ENCODE data around the gene DYNLT2B. TPM values are rescaled to one million over a fixed set of nuclear protein-coding genes. Genes with fewer than 3 reads are reported as not detected.
"Not testable (repeated sequence)": the region's sequence is repeated elsewhere in the genome, so short reads cannot be mapped to it uniquely, and the experiment has no call there.

Gene DYNLT2B
- total RNA-seq, 1 donor from 2014 or later = 12.6 TPM

GRCh38 chr3:196274585-196274984, 43.5 kb downstream of the DYNLT2B start:
- DNase-seq (ENCODE audit: extremely low read depth, low read depth, low spot score) = no peak

GRCh38 chr3:196273655-196274054, 44.4 kb downstream of the DYNLT2B start:
- no peak for DNase-seq (ENCODE audit: extremely low read depth, low read depth, low spot score)

- no peak for DNase-seq (ENCODE audit: extremely low read depth, low read depth, low spot score)
These were observed 45.2 kb downstream of the DYNLT2B start for GRCh38 chr3:196272826-196273225.

GRCh38 chr3:196270499-196270898, 47.5 kb downstream of the DYNLT2B start:
- DNase-seq (ENCODE audit: extremely low read depth, low read depth, low spot score) = no peak

- DNase-seq (ENCODE audit: extremely low read depth, low read depth, low spot score) = no peak
These were observed 49.5 kb downstream of the DYNLT2B start for GRCh38 chr3:196268284-196269163.

- no peak for DNase-seq (ENCODE audit: extremely low read depth, low read depth, low spot score)
These were observed 54.2 kb downstream of the DYNLT2B start for GRCh38 chr3:196263819-196264218.

- no peak for DNase-seq (ENCODE audit: extremely low read depth, low read depth, low spot score)
These were observed 57.3 kb downstream of the DYNLT2B start for GRCh38 chr3:196260784-196261183.

GRCh38 chr3:196255776-196256175, 62.3 kb downstream of the DYNLT2B start:
- DNase-seq (ENCODE audit: extremely low read depth, low read depth, low spot score) = no peak

- DNase-seq (ENCODE audit: extremely low read depth, low read depth, low spot score) = no peak
These were observed 63.4 kb downstream of the DYNLT2B start for GRCh38 chr3:196254376-196255283.

GRCh38 chr3:196251918-196252317, 66.1 kb downstream of the DYNLT2B start:
- DNase-seq (ENCODE audit: extremely low read depth, low read depth, low spot score) = no peak

- DNase-seq (ENCODE audit: extremely low read depth, low read depth, low spot score) = no peak
These were observed 71.3 kb downstream of the DYNLT2B start for GRCh38 chr3:196246612-196247308.

- not testable (repeated sequence) for DNase-seq (ENCODE audit: extremely low read depth, low read depth, low spot score)
These were observed 73.9 kb downstream of the DYNLT2B start for GRCh38 chr3:196244166-196244565.

GRCh38 chr3:196241704-196242103, 76.3 kb downstream of the DYNLT2B start:
- no peak for DNase-seq (ENCODE audit: extremely low read depth, low read depth, low spot score)

Other genes starting within 250 kb of the DYNLT2B start
- gene TFRC, start 236.2 kb downstream of the DYNLT2B start, total RNA-seq = 66.3 and 117 TPM in 2 replicates
- not detected in 2 replicates for gene ZDHHC19, start 106.8 kb downstream of the DYNLT2B start, total RNA-seq
- gene SLC51A, start 101.7 kb downstream of the DYNLT2B start, total RNA-seq = not detected in 2 replicates
- 98.9 and 103 TPM in 2 replicates for gene PCYT1A, start 30.5 kb downstream of the DYNLT2B start, total RNA-seq
- 0.44 and 1.8 TPM in 2 replicates for gene TM4SF19, start 20.1 kb upstream of the DYNLT2B start, total RNA-seq
- 14.3 and 31.0 TPM in 2 replicates for gene UBXN7, start 114.2 kb upstream of the DYNLT2B start, total RNA-seq
- gene RNF168, start 185.5 kb upstream of the DYNLT2B start, total RNA-seq = 9.7 and 15.1 TPM in 2 replicates
- not detected in 2 replicates for gene SMCO1, start 197.1 kb upstream of the DYNLT2B start, total RNA-seq

All from glomerular endothelial cell (primary cell).